Small intestine (tissue), 7 donors: ENCODE measurements around the gene PGM5. TPM values are rescaled to one million over a fixed set of nuclear protein-coding genes. Genes with fewer than 3 reads are reported as not detected.

Source experiments
- DNase-seq, 2 donors: peaks; one replicate each; pipeline versions ENCODE4 v3.0.0 to v3.0.0-alpha.2; 2013
- FAIRE-seq: peaks from 2 replicates; lab custom pipeline; 2012; peaks lifted over from hg19 to GRCh38; lab: Jason Lieb, UNC
- H3K27ac ChIP-seq, 3 donors: one replicate each; pipeline ENCODE4 v1.5.1; 2013; ENCODE audit warnings: low read length in 2 of 3, mild to moderate bottlenecking in 2 of 3, control low read depth in 1 of 3, inconsistent platforms in 1 of 3, low read depth in 1 of 3, moderate library complexity in 1 of 3
- H3K27me3 ChIP-seq, 3 donors: one replicate each; pipeline ENCODE4 v1.6.1; 2013; ENCODE audit warnings: low read length in 3 of 3, inconsistent platforms in 1 of 3; ENCODE audit not compliant: control insufficient read depth in 3 of 3, insufficient read depth in 3 of 3
- H3K36me3 ChIP-seq, 3 donors: one replicate each; pipeline ENCODE4 v1.6.1; 2013; ENCODE audit warnings: low read length in 3 of 3, inconsistent platforms in 1 of 3, low read depth in 1 of 3, mild to moderate bottlenecking in 1 of 3, moderate library complexity in 1 of 3; ENCODE audit not compliant: control insufficient read depth in 3 of 3, insufficient read depth in 2 of 3
- H3K4me1 ChIP-seq, 3 donors: one replicate each; pipeline ENCODE4 v1.6.1; 2013; ENCODE audit warnings: low read length in 2 of 3, inconsistent platforms in 1 of 3, low read depth in 1 of 3, mild to moderate bottlenecking in 1 of 3, moderate library complexity in 1 of 3; ENCODE audit not compliant: control insufficient read depth in 3 of 3, insufficient read depth in 2 of 3
- H3K4me3 ChIP-seq, 3 donors: one replicate each; pipeline ENCODE4 v1.5.1; 2013; ENCODE audit warnings: low read length in 3 of 3, control low read depth in 1 of 3, inconsistent platforms in 1 of 3, low read depth in 1 of 3, mild to moderate bottlenecking in 1 of 3, moderate library complexity in 1 of 3
- H3K9me3 ChIP-seq, 2 donors: one replicate each; pipeline ENCODE4 v1.6.1; 2013; ENCODE audit warnings: low read depth in 1 of 2, low read length in 1 of 2; ENCODE audit not compliant: control insufficient read depth in 2 of 2, insufficient read depth in 1 of 2
- WGBS, 3 donors: extraction: QIAGEN DNeasy Blood & Tissue Kit; methylation state at CpG; one replicate each; pipeline ENCODE4 v1.1.7; 2013; 5-methylcytosine and 5-hydroxymethylcytosine counted together
- polyA plus RNA-seq, 4 donors: library from polyadenylated mRNA; stranded (reverse) in 3 of 4; unstranded in 1 of 4; fragments of 200-250 nt in 3 of 4; fragments of 120-200 nt in 1 of 4; gene quantifications; one replicate each; pipeline versions ENCODE4 v1.2.1 to v1.2.3, GENCODE V29; 2013
- donor health status: healthy with polysubstance abuse.
- donor health status: control.
- donor health status: control.
- donor health status: Bipolar disorder and iron deficiency.
- donor health status: healthy.

PGM5 gene
- polyA plus RNA-seq, 4 donors: 1.6 to 21.8 (median 6.7) TPM

GRCh38 chr9:68476847-68477246 lies 120.4 kb downstream of the PGM5 start:
- H3K27ac ChIP-seq: no peak overlapping the region
- no peaks in the 10 kb centered on the region for H3K4me1 ChIP-seq
- H3K36me3 ChIP-seq: no peaks in the 10 kb centered on the region
- WGBS, 3 donors: 36 to 50% (median 46%) methylated on average over 2 of the region's 2 CpGs
- no peak overlapping the region for H3K4me3 ChIP-seq
- peaks cover 0 to 3% (median 0%) of the 10 kb centered on the region in 3 donors for H3K27me3 ChIP-seq
- no peak for DNase-seq
- no peak for FAIRE-seq
- no peaks in the 10 kb centered on the region for H3K9me3 ChIP-seq

GRCh38 chr9:68480807-68481206 lies 124.4 kb downstream of the PGM5 start:
- Histone ChIP-seq H3K4me1 (no peaks in the 10 kb centered on the region), H3K36me3 (no peaks in the 10 kb centered on the region), H3K27ac (no peak overlapping the region), H3K4me3 (no peak overlapping the region), H3K9me3 (peaks cover 0 to 3% of the 10 kb centered on the region in 2 donors), H3K27me3 (no peaks in the 10 kb centered on the region)
- no peak for DNase-seq
- no peak for FAIRE-seq
- 45 to 57% (median 52%) methylated on average over 3 of the region's 3 CpGs for WGBS, 3 donors

- FAIRE-seq (no peak), DNase-seq (no peak)
- Histone ChIP-seq H3K36me3 (no peaks in the 10 kb centered on the region), H3K27ac (no peak overlapping the region), H3K9me3 (peaks cover 0 to 5% of the 10 kb centered on the region in 2 donors), H3K4me3 (no peak overlapping the region), H3K4me1 (no peaks in the 10 kb centered on the region), H3K27me3 (no peaks in the 10 kb centered on the region)
- 28 to 75% (median 60%) methylated on average over 1 of the region's 1 CpG for WGBS, 3 donors
Observed at GRCh38 chr9:68482548-68482947, 126.1 kb downstream of the PGM5 start.

GRCh38 chr9:68488126-68488525 lies 131.7 kb downstream of the PGM5 start:
- DNase-seq: no peak
- Histone ChIP-seq H3K9me3 (peaks cover 0 to 5% of the 10 kb centered on the region in 2 donors), H3K4me1 (no peaks in the 10 kb centered on the region), H3K36me3 (no peaks in the 10 kb centered on the region), H3K4me3 (no peak overlapping the region), H3K27me3 (no peaks in the 10 kb centered on the region), H3K27ac (no peak overlapping the region)
- no peak for FAIRE-seq
- WGBS, 3 donors: 48 to 56% (median 53%) methylated on average over 2 of the region's 2 CpGs

- Histone ChIP-seq H3K36me3 (no peaks in the 10 kb centered on the region), H3K27ac (no peak overlapping the region), H3K9me3 (peaks cover 0 to 5% of the 10 kb centered on the region in 2 donors), H3K4me1 (no peaks in the 10 kb centered on the region), H3K4me3 (no peak overlapping the region), H3K27me3 (no peaks in the 10 kb centered on the region)
- 85 to 86% (median 85%) methylated on average over 4 of the region's 4 CpGs for WGBS, 3 donors
- no peak for FAIRE-seq
- no peak for DNase-seq
Observed at GRCh38 chr9:68489646-68490045, 133.2 kb downstream of the PGM5 start.

DNA sequence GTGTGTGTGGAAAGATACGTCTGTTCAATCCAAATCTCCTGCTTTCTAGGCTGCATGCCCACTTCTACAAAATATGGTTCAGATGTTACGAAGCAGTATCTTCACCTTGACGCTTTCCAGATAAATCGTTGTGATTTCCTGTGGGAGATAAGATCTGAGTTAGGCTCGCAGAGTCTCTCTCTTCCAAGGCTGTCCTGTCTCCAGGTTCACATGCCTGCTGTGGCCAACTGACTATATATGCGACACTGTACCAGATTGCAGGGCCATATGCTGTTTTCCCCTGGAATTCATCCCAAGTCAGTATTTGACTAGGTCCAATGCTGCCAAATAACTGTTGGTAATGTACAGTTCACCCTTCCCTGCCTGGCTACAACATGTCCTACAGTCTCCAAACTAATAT lies 136.4 kb downstream of the PGM5 start:
- H3K9me3 ChIP-seq: no peaks in the 10 kb centered on the region
- no peaks in the 10 kb centered on the region for H3K27me3 ChIP-seq
- no peaks in the 10 kb centered on the region for H3K4me1 ChIP-seq
- H3K27ac ChIP-seq: no peak overlapping the region
- H3K36me3 ChIP-seq: no peaks in the 10 kb centered on the region
- DNase-seq: no peak
- 67 to 75% (median 69%) methylated on average over 6 of the region's 6 CpGs for WGBS, 3 donors
- no peak overlapping the region for H3K4me3 ChIP-seq
- FAIRE-seq: no peak

DNA sequence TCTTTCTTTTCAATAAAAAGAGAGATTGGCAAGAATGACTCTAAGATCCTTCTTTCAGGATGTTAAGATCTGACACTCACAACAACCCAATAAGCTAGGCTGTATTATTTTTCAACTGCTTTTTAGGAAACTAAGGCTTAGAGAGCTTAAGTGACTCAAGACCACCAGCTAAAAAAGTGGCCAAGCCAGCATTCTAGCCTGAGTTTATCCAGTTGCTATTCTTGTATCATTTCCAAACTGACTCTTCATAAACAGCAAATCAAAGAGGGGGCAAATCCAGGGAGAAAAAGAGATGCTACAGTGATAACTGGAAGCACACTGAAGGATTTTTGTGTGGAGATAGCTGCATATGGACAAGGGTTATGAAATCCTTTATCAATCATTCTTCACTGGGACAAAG lies 137.1 kb downstream of the PGM5 start:
- no peak for DNase-seq

DNA sequence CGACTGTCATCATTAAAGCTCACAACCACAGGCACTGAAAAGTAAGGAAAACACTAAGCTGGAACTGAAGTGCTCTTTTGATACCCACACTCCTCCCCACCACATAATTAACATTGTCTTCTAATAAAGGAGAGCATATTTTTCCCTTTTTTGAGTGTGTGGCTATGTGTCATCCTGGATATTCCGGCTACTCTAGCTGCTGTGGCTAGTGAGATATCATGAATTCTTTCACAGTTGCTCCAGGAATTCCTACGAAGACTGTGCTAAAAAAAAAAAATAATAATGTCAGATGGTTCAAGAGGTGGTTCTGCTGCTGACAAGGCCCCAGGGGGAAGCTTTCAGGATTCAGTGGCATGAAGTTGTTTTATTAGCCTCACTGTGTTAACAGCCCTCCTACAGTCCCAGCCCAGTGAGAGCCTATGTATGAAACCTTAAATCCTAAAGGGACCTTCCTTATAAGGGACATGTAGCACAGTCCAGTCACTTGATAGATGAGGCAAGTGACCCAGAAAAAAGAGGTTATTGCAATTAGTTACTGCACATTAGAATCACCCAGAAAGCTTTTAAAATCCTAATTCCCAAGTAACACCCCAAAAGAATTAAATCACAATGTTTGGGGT lies 137.7 kb downstream of the PGM5 start:
- 69 to 74% (median 71%) methylated on average over 3 of the region's 3 CpGs for WGBS, 3 donors

More for the DNA sequence above, 137.1 kb downstream of the PGM5 start:
- Histone ChIP-seq H3K27ac (no peak overlapping the region), H3K27me3 (peaks cover 0 to 3% (median 0%) of the 10 kb centered on the region in 3 donors), H3K4me1 (no peaks in the 10 kb centered on the region), H3K9me3 (no peaks in the 10 kb centered on the region), H3K4me3 (no peak overlapping the region), H3K36me3 (no peaks in the 10 kb centered on the region)
- no peak for FAIRE-seq

DNA sequence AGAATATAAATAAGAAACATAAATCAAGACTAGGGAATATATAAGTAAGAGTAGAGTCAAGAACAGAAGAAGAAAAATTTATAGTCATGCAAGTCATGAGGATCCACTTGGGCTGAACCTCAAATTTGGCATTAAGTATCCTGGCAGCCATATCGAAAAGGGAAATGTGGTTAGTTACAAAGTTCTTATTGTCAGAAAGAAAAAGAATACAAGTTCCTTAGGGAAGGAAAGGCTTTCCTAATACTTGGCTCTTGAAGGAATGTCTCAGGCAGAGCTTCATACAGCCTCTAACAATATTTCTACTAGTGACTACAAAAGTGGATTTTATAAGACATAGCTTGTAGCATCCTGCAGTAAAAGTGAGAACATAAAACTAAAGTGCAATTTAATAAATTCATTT lies 138.8 kb downstream of the PGM5 start:
- no peak for DNase-seq
- FAIRE-seq: no peak
- no peaks in the 10 kb centered on the region for H3K9me3 ChIP-seq
- H3K4me1 ChIP-seq: no peaks in the 10 kb centered on the region
- WGBS, 3 donors: 81 to 96% (median 88%) methylated on average over 1 of the region's 1 CpG
- H3K4me3 ChIP-seq: no peak overlapping the region
- H3K36me3 ChIP-seq: no peaks in the 10 kb centered on the region
- H3K27me3 ChIP-seq: peaks cover 0 to 4% (median 0%) of the 10 kb centered on the region in 3 donors
- H3K27ac ChIP-seq: no peak overlapping the region

More for the DNA sequence above, 137.7 kb downstream of the PGM5 start:
- Histone ChIP-seq H3K27me3 (peaks cover 0 to 4% (median 0%) of the 10 kb centered on the region in 3 donors), H3K36me3 (no peaks in the 10 kb centered on the region), H3K4me3 (no peak overlapping the region), H3K9me3 (no peaks in the 10 kb centered on the region), H3K4me1 (no peaks in the 10 kb centered on the region), H3K27ac (no peak overlapping the region)
- no peak for FAIRE-seq
- no peak for DNase-seq
